GM12891 (cell line): Measurements from ENCODE around the gene COQ9.
A peak's percentile ranks its signal among the peaks of the same experiment; 100 is the strongest.

Experiments
- DNase-seq: peaks from one replicate; pipeline ENCODE4 v3.0.0; 2011; ENCODE audit warnings: low spot score; ENCODE audit not compliant: insufficient read length
- FAIRE-seq: peaks from 2 replicates; lab custom pipeline; 2011; peaks lifted over from hg19 to GRCh38; lab: Jason Lieb, UNC
- PAX5 ChIP-seq: IDR thresholded peaks from 2 replicates; pipeline ENCODE4 v1.6.1; 2011; ENCODE audit warnings: low read length, moderate library complexity, mild to moderate bottlenecking; ENCODE audit not compliant: insufficient read depth, severe bottlenecking
- POLR2A ChIP-seq: IDR thresholded peaks from 2 replicates; pipeline ENCODE4 v1.6.1; 2011; ENCODE audit warnings: low read depth, low read length, control low read depth
- POLR2AphosphoS5 ChIP-seq: IDR thresholded peaks from 2 replicates; pipeline ENCODE4 v1.6.1; 2011; ENCODE audit warnings: low read depth, low read length, control low read depth
- POU2F2 ChIP-seq: IDR thresholded peaks from 2 replicates; pipeline ENCODE4 v1.6.1; 2011; ENCODE audit warnings: low read depth, mild to moderate bottlenecking, control low read depth, low read length, moderate library complexity
- SPI1 ChIP-seq: IDR thresholded peaks from 2 replicates; pipeline ENCODE4 v1.6.1; 2011; ENCODE audit warnings: low read depth, low read length, control low read depth
- TAF1 ChIP-seq: IDR thresholded peaks from 2 replicates; pipeline ENCODE4 v1.6.1; 2011; ENCODE audit warnings: low read depth, low read length, control low read depth

COQ9 gene

GRCh38 chr16:57483725-57484514 is 36.6 kb downstream of the COQ9 start:
- no peak for TF ChIP-seq POLR2A
- no peak for TF ChIP-seq TAF1
- no peak for TF ChIP-seq PAX5
- no peak for TF ChIP-seq POU2F2
- no peak for TF ChIP-seq SPI1
- TF ChIP-seq POLR2AphosphoS5 = no peak
- FAIRE-seq (no peak), DNase-seq (no peak)

- TF ChIP-seq PAX5 (no peak), TAF1 (no peak), POLR2AphosphoS5 (no peak), POLR2A (no peak), SPI1 (no peak), POU2F2 (no peak)
- FAIRE-seq (no peak), DNase-seq (no peak)
These were observed 37.3 kb downstream of the COQ9 start for GRCh38 chr16:57484515-57485005.

- TF ChIP-seq SPI1 (no peak), TAF1 (no peak), PAX5 (no peak), POLR2A (no peak), POU2F2 (no peak), POLR2AphosphoS5 (no peak)
- FAIRE-seq (no peak), DNase-seq (no peak)
These were observed 38.0 kb downstream of the COQ9 start for GRCh38 chr16:57485091-57485915.

- FAIRE-seq (peak; percentile 93), DNase-seq (peak; percentile 97)
These were observed 38.9 kb downstream of the COQ9 start, which contains the start of gene DOK4 for GRCh38 chr16:57485916-57486857. DOK4 (minus strand) TSS chr16:57486493; CDS start chr16:57479507, 6,986 bp downstream.

GRCh38 chr16:57486858-57487834 is 39.9 kb downstream of the COQ9 start:
- FAIRE-seq (peak; percentile 58), DNase-seq (no peak)
- TF ChIP-seq POU2F2 (no peak), POLR2A (no peak), SPI1 (no peak), PAX5 (no peak), POLR2AphosphoS5 (no peak), TAF1 (no peak)

More at GRCh38 chr16:57485916-57486857, 38.9 kb downstream of the COQ9 start, which contains the start of gene DOK4:
- no peak for TF ChIP-seq TAF1
- TF ChIP-seq POLR2AphosphoS5 = no peak
- no peak for TF ChIP-seq POU2F2
- no peak for TF ChIP-seq SPI1
- no peak for TF ChIP-seq PAX5
- no peak for TF ChIP-seq POLR2A

- FAIRE-seq (no peak), DNase-seq (no peak)
- TF ChIP-seq TAF1 (no peak), PAX5 (no peak), SPI1 (no peak), POU2F2 (no peak), POLR2A (no peak), POLR2AphosphoS5 (no peak)
These were observed 42.0 kb downstream of the COQ9 start for GRCh38 chr16:57489229-57489628.

GRCh38 chr16:57493767-57494166 is 46.5 kb downstream of the COQ9 start:
- DNase-seq (no peak), FAIRE-seq (no peak)
- TF ChIP-seq PAX5 (no peak), POU2F2 (no peak), POLR2AphosphoS5 (no peak), TAF1 (no peak), POLR2A (no peak)
